Panc1 (cell line): ENCODE results near the gene IKBKG.

Experiments
- POLR2AphosphoS5 ChIP-seq: IDR thresholded peaks from 2 replicates; pipeline ENCODE4 v1.6.1; 2012; ENCODE audit warnings: mild to moderate bottlenecking, low read depth, low read length, moderate library complexity
- TF ChIP-seq, protein P1 (sequence below): fragments of 450-650 bp; IDR thresholded peaks from 2 replicates; pipeline ENCODE4 v1.5.1; 2017; ENCODE audit warnings: mild to moderate bottlenecking

DNA sequence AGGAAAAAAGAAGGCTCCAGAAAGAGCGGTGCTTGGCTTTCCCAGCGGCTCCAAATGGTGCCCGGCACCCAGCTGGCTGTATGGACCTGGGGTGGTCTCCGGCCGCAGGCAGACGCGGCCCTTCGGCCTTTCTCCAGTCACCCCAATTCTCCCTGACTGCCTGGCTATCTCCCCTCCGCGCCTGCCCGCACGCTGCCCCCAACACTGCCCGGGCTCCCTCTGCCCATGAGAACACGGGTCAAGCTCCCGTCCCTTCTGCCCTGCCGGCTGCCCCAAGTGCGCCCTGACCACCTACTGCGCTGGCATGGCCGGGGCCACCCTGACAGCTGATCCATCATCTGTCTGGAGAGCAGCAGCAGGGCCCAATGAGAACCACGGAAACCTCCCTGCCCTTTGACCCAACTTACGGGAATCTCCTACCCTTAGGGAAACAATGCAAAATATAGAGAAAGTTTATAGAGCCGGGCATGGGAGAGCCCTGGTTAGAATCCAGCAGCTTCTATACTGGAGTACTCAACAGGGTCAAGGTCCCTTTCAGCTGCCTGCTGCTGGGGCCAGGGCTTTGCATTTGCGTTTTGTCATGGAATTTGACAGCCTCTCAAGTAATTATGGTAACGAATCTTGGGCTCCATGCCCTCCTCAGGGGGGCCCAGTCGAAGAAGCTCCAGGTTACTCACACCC lies 30.2 kb upstream of the IKBKG start:
- TF ChIP-seq, protein P1, sequence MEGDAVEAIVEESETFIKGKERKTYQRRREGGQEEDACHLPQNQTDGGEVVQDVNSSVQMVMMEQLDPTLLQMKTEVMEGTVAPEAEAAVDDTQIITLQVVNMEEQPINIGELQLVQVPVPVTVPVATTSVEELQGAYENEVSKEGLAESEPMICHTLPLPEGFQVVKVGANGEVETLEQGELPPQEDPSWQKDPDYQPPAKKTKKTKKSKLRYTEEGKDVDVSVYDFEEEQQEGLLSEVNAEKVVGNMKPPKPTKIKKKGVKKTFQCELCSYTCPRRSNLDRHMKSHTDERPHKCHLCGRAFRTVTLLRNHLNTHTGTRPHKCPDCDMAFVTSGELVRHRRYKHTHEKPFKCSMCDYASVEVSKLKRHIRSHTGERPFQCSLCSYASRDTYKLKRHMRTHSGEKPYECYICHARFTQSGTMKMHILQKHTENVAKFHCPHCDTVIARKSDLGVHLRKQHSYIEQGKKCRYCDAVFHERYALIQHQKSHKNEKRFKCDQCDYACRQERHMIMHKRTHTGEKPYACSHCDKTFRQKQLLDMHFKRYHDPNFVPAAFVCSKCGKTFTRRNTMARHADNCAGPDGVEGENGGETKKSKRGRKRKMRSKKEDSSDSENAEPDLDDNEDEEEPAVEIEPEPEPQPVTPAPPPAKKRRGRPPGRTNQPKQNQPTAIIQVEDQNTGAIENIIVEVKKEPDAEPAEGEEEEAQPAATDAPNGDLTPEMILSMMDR = no peak
- no peak for TF ChIP-seq POLR2AphosphoS5
